HEK293 (cell line): ENCODE results near the gene COMMD10.

Experiments
- CTCF ChIA-PET: fragments of 350-600 bp; formaldehyde crosslinking; extraction: SDS; loops from one replicate; lab custom pipeline; 2021; ENCODE audit warnings: antibody characterized with exemption; lab: Yijun Ruan, JAX
- POLR2A ChIA-PET: fragments of 300-600 bp; formaldehyde crosslinking; extraction: SDS; loops from one replicate; lab custom pipeline; 2020; ENCODE audit warnings: antibody characterized with exemption, inconsistent platforms; lab: Yijun Ruan, JAX
- H3K27ac ChIP-seq: fragments of 200-500 bp; sonication (Bioruptor generic); 2 replicates; pipeline ENCODE4 v1.5.1; 2014; ENCODE audit warnings: low read depth, low read length, control low read depth, inconsistent platforms; ENCODE audit errors: extremely low read depth
- H3K36me3 ChIP-seq, 2 experiments: fragments of 200-500 bp in 1 of 2; sonication (Bioruptor generic) in 1 of 2; 1 replicate in 1 of 2; 2 replicates in 1 of 2; pipeline ENCODE4 v1.5.1; 2014 to 2017; ENCODE audit warnings: inconsistent platforms in 2 of 2, low read length in 2 of 2; ENCODE audit not compliant: control insufficient read depth in 2 of 2, insufficient read depth in 1 of 2
- H3K4me1 ChIP-seq: fragments of 200-500 bp; sonication (Bioruptor generic); 2 replicates; pipeline ENCODE4 v1.5.1; 2014; ENCODE audit warnings: mild to moderate bottlenecking, low read length, inconsistent platforms; ENCODE audit not compliant: control insufficient read depth, insufficient read depth
- H3K4me3 ChIP-seq: 2 replicates; pipeline ENCODE4 v1.5.1; 2011; ENCODE audit warnings: low read depth, mild to moderate bottlenecking, control low read depth, low read length, moderate library complexity
- H3K9me3 ChIP-seq: fragments of 200-500 bp; sonication (Bioruptor generic); 2 replicates; pipeline ENCODE4 v1.5.1; 2014; ENCODE audit warnings: low read depth, low read length, inconsistent platforms; ENCODE audit not compliant: control insufficient read depth, insufficient read depth
- GLIS2 ChIP-seq: fragments of 450-650 bp; formaldehyde crosslinking; IDR thresholded peaks from 2 replicates; pipeline ENCODE4 v1.5.1; 2016; ENCODE audit warnings: missing biosample characterization, missing genetic modification characterization
- SP3 ChIP-seq: fragments of 450-650 bp; formaldehyde crosslinking; IDR thresholded peaks from 2 replicates; pipeline ENCODE4 v1.5.1; 2016; ENCODE audit warnings: missing biosample characterization, missing genetic modification characterization
- TRIM28 ChIP-seq: IDR thresholded peaks from 2 replicates; pipeline ENCODE4 v1.6.1; 2011; ENCODE audit warnings: low read length, control low read depth, borderline replicate concordance
- ZBTB8A ChIP-seq: fragments of 450-650 bp; formaldehyde crosslinking; IDR thresholded peaks from 2 replicates; pipeline ENCODE4 v1.5.1; 2016; ENCODE audit warnings: missing biosample characterization, missing genetic modification characterization
- ZNF157 ChIP-seq: fragments of 450-650 bp; formaldehyde crosslinking; IDR thresholded peaks from 2 replicates; pipeline ENCODE4 v1.5.1; 2016; ENCODE audit warnings: missing biosample characterization, missing genetic modification characterization
- ZNF211 ChIP-seq: fragments of 450-650 bp; formaldehyde crosslinking; IDR thresholded peaks from 2 replicates; pipeline ENCODE4 v1.5.1; 2016; ENCODE audit warnings: low read depth, missing biosample characterization, missing genetic modification characterization
- ZNF266 ChIP-seq: fragments of 450-650 bp; formaldehyde crosslinking; IDR thresholded peaks from 2 replicates; pipeline ENCODE4 v1.5.1; 2016; ENCODE audit warnings: missing biosample characterization, missing genetic modification characterization, low read depth
- ZNF391 ChIP-seq: fragments of 450-650 bp; formaldehyde crosslinking; IDR thresholded peaks from 2 replicates; pipeline ENCODE4 v1.5.1; 2016; ENCODE audit warnings: low read depth, missing biosample characterization, missing genetic modification characterization, borderline replicate concordance
- ZNF394 ChIP-seq: fragments of 450-650 bp; formaldehyde crosslinking; IDR thresholded peaks from 2 replicates; pipeline ENCODE4 v1.5.1; 2016; ENCODE audit warnings: missing biosample characterization, missing genetic modification characterization, mild to moderate bottlenecking, moderate library complexity, borderline replicate concordance
- ZNF610 ChIP-seq: fragments of 450-650 bp; formaldehyde crosslinking; IDR thresholded peaks from 2 replicates; pipeline ENCODE4 v1.5.1; 2016; ENCODE audit warnings: missing biosample characterization, missing genetic modification characterization, borderline replicate concordance
- ZNF629 ChIP-seq: fragments of 450-650 bp; formaldehyde crosslinking; IDR thresholded peaks from 2 replicates; pipeline ENCODE4 v1.5.1; 2017; ENCODE audit warnings: missing biosample characterization, missing genetic modification characterization
- TF ChIP-seq, protein P1 (sequence below): fragments of 450-650 bp; formaldehyde crosslinking; IDR thresholded peaks from 2 replicates; pipeline ENCODE4 v1.5.1; 2016; ENCODE audit warnings: missing biosample characterization, missing genetic modification characterization
- TF ChIP-seq, protein P2 (sequence below): fragments of 450-650 bp; formaldehyde crosslinking; IDR thresholded peaks from 2 replicates; pipeline ENCODE4 v1.5.1; 2016; ENCODE audit warnings: missing biosample characterization, missing genetic modification characterization
- TF ChIP-seq, protein P3 (sequence below): fragments of 450-650 bp; formaldehyde crosslinking; IDR thresholded peaks from 2 replicates; pipeline ENCODE4 v1.5.1; 2016; ENCODE audit warnings: missing biosample characterization, missing genetic modification characterization
- TF ChIP-seq, protein P4 (sequence below): fragments of 450-650 bp; formaldehyde crosslinking; IDR thresholded peaks from 2 replicates; pipeline ENCODE4 v1.5.1; 2016; ENCODE audit warnings: missing biosample characterization, missing genetic modification characterization

Gene COMMD10

DNA sequence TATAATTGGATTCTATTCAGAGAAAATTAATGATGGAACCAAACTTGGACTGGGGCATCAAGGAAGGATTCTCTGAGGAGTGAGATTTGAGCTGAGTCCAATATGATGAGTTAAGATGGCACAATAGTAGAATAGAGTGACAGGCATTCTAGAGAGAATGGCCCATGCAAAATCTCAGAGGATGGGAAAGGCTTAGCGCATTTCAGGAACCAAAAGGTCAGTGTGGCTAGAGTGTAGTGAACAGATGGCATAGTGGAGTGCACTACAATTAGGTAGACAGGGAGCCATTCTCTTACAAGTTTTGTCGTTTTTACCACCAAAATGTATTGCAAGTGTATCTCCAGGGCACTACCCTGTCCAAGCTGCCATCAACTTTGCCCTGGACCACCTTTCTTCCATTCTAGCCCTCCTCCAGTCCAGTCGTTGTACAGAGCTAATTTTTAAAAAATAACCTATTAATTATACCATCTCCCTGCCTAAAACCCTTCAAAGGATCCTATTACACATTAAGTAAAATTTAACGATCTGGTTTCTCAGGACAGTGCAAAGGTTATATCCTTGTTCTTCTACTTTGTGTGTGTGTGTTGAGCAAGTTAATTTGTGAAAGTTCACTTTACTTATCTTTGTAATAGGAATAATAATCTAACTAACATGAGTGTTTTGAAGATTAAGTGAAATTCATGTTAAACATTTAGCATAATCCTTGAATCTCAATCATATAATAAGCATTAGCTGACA, 211.7 kb downstream of the COMMD10 start (continued):
- TF ChIP-seq, protein P1, sequence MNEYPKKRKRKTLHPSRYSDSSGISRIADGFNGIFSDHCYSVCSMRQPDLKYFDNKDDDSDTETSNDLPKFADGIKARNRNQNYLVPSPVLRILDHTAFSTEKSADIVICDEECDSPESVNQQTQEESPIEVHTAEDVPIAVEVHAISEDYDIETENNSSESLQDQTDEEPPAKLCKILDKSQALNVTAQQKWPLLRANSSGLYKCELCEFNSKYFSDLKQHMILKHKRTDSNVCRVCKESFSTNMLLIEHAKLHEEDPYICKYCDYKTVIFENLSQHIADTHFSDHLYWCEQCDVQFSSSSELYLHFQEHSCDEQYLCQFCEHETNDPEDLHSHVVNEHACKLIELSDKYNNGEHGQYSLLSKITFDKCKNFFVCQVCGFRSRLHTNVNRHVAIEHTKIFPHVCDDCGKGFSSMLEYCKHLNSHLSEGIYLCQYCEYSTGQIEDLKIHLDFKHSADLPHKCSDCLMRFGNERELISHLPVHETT (tag by site-specific recombination) = no peak
- TF ChIP-seq GLIS2 = no peak
- TF ChIP-seq, protein P2, sequence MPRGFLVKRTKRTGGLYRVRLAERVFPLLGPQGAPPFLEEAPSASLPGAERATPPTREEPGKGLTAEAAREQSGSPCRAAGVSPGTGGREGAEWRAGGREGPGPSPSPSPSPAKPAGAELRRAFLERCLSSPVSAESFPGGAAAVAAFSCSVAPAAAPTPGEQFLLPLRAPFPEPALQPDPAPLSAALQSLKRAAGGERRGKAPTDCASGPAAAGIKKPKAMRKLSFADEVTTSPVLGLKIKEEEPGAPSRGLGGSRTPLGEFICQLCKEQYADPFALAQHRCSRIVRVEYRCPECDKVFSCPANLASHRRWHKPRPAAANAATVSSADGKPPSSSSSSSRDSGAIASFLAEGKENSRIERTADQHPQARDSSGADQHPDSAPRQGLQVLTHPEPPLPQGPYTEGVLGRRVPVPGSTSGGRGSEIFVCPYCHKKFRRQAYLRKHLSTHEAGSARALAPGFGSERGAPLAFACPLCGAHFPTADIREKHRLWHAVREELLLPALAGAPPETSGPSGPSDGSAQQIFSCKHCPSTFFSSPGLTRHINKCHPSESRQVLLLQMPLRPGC (tag by site-specific recombination) = no peak
- TF ChIP-seq, all 188 proteins: peak for 0

DNA sequence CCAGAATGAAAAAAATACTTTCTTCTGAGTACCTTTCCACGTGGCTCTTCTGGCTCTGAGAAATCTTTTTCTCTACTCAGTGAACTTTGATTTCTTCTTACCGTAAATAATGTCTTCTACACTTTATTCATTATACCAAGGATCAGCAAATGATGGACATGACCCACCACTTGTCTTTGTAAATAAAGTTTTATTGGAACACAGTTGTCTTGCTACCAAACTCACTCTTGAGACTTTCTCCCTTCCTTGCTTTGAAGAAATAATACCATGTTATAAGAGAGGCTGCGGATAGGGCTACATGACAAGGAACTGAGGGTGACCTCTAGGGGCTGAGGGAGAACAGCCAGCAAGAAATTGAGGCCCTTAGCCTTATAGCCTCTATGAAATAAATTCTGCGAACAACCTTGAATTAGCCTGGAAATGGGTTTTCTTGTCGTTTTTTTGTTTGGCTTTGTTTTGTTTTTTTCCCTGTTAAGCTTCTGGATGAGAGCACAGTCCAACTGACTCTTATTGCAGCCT, 212.5 kb downstream of the COMMD10 start:
- POLR2A ChIA-PET = no interaction called here
- Histone ChIP-seq H3K9me3 (no peaks in the 10 kb centered on the region), H3K27ac (no peak overlapping the region), H3K36me3 (no peaks in the 10 kb centered on the region; a peak in 1 of 3 replicates), H3K4me1 (no peaks in the 10 kb centered on the region), H3K4me3 (no peak overlapping the region)
- TF ChIP-seq ZNF629 (no peak), TRIM28 (no peak), ZNF211 (tag by site-specific recombination) (no peak), ZNF394 (tag by site-specific recombination) (no peak), ZBTB8A (no peak), ZNF391 (tag by site-specific recombination) (no peak), ZNF157 (tag by site-specific recombination) (no peak), ZNF610 (tag by site-specific recombination) (no peak), ZNF266 (no peak), SP3 (tag by site-specific recombination) (no peak)
- TF ChIP-seq, protein P3, sequence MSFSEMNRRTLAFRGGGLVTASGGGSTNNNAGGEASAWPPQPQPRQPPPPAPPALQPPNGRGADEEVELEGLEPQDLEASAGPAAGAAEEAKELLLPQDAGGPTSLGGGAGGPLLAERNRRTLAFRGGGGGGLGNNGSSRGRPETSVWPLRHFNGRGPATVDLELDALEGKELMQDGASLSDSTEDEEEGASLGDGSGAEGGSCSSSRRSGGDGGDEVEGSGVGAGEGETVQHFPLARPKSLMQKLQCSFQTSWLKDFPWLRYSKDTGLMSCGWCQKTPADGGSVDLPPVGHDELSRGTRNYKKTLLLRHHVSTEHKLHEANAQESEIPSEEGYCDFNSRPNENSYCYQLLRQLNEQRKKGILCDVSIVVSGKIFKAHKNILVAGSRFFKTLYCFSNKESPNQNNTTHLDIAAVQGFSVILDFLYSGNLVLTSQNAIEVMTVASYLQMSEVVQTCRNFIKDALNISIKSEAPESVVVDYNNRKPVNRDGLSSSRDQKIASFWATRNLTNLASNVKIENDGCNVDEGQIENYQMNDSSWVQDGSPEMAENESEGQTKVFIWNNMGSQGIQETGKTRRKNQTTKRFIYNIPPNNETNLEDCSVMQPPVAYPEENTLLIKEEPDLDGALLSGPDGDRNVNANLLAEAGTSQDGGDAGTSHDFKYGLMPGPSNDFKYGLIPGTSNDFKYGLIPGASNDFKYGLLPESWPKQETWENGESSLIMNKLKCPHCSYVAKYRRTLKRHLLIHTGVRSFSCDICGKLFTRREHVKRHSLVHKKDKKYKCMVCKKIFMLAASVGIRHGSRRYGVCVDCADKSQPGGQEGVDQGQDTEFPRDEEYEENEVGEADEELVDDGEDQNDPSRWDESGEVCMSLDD = no peak
- TF ChIP-seq, protein P1 (tag by site-specific recombination) = no peak
- TF ChIP-seq, protein P4, sequence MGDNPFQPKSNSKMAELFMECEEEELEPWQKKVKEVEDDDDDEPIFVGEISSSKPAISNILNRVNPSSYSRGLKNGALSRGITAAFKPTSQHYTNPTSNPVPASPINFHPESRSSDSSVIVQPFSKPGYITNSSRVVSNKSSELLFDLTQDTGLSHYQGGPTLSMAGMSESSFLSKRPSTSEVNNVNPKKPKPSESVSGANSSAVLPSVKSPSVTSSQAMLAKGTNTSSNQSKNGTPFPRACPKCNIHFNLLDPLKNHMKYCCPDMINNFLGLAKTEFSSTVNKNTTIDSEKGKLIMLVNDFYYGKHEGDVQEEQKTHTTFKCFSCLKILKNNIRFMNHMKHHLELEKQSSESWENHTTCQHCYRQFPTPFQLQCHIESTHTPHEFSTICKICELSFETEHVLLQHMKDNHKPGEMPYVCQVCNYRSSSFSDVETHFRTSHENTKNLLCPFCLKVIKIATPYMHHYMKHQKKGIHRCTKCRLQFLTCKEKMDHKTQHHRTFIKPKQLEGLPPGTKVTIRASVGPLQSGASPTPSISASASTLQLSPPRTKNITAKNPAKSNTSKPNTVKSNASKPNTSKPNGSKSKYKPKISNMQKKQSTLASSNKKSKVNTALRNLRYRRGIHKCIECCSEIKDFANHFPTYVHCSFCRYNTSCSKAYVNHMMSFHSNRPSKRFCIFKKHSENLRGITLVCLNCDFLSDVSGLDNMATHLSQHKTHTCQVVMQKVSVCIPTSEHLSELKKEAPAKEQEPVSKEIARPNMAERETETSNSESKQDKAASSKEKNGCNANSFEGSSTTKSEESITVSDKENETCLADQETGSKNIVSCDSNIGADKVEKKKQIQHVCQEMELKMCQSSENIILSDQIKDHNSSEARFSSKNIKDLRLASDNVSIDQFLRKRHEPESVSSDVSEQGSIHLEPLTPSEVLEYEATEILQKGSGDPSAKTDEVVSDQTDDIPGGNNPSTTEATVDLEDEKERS (tag by site-specific recombination) = no peak
- CTCF ChIA-PET = interaction anchor here (0.7 kb wide), 1 partner anchor 599 kb away, joined by 3 read pairs; no protein-coding TSS in a partner anchor
